ENCODE data around the gene DDB1.

Gene DDB1

DNA sequence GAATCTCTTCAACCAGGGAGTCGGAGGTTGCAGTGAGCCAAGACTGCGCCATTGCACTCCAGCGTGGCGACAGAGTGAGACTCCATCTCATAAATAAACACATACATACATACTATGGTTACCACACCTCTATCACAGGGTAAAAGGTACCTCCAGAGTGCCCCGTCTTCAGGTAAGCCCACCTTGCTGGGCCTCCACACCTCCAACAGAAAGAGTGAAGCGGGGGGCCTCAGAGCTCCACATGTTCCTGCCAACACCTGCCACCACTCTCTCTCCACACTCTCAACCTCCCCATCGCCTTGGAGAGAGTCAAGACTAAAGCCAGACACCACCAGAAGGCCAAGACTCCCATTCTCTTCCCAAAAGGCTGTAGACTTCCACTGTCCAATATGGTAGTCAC lies 27.5 kb downstream of the DDB1 start:
- H3K36me3 ChIP-seq (ENCODE audit: control insufficient read depth, insufficient read depth, low read length, severe bottlenecking): peaks cover 98% of the 10 kb centered on the region
- H3K9me3 ChIP-seq (ENCODE audit: control insufficient read depth, low read length): no peaks in the 10 kb centered on the region
- H3K9ac ChIP-seq (ENCODE audit: low read length): no peak overlapping the region
- no peak for DNase-seq (ENCODE audit: low read depth)
- H3K27me3 ChIP-seq (replicated peaks; ENCODE audit: control insufficient read depth, insufficient read depth, low read length): no peaks in the 10 kb centered on the region
- H3K4me3 ChIP-seq (ENCODE audit: low read length): no peak overlapping the region
- H3K4me1 ChIP-seq (ENCODE audit: control insufficient read depth, insufficient read depth, low read length): no peaks in the 10 kb centered on the region

GRCh38 chr11:61303725-61304124 lies 29.2 kb downstream of the DDB1 start:
- no peaks in the 10 kb centered on the region for H3K9me3 ChIP-seq (ENCODE audit: control insufficient read depth, low read length)
- no peak for DNase-seq (ENCODE audit: low read depth)
- H3K4me3 ChIP-seq (ENCODE audit: low read length): no peak overlapping the region
- peaks cover 98% of the 10 kb centered on the region for H3K36me3 ChIP-seq (ENCODE audit: control insufficient read depth, insufficient read depth, low read length, severe bottlenecking)
- H3K4me1 ChIP-seq (ENCODE audit: control insufficient read depth, insufficient read depth, low read length): peaks cover 4% of the 10 kb centered on the region
- H3K27me3 ChIP-seq (replicated peaks; ENCODE audit: control insufficient read depth, insufficient read depth, low read length): no peaks in the 10 kb centered on the region
- H3K9ac ChIP-seq (ENCODE audit: low read length): no peak overlapping the region

DNA sequence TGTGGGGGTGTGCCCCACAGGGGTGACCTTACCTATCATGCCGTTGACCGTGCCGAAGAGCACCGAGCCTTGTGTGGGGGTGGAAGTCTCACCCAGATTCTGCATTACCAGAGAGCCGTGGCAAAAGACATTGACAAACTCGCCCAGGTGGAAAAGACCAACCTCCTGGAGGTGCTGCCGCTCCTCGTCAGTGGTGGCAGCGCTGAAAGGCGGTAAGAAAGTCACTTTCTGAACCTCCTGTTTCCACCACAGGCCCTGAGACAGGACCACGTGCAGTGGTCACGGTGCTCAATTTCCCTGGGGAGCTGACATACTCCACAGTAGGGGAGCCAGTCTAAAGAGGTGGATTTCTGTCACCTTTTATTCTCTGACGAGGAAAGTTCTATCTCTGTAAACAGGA lies 30.4 kb downstream of the DDB1 start:
- peaks cover 88% of the 10 kb centered on the region for H3K36me3 ChIP-seq (ENCODE audit: control insufficient read depth, insufficient read depth, low read length, severe bottlenecking)
- H3K9ac ChIP-seq (ENCODE audit: low read length): no peak overlapping the region
- no peak overlapping the region for H3K4me3 ChIP-seq (ENCODE audit: low read length)
- no peaks in the 10 kb centered on the region for H3K27me3 ChIP-seq (replicated peaks; ENCODE audit: control insufficient read depth, insufficient read depth, low read length)
- peaks cover 15% of the 10 kb centered on the region for H3K4me1 ChIP-seq (ENCODE audit: control insufficient read depth, insufficient read depth, low read length)
- H3K9me3 ChIP-seq (ENCODE audit: control insufficient read depth, low read length): no peaks in the 10 kb centered on the region
- no peak for DNase-seq (ENCODE audit: low read depth)

GRCh38 chr11:61298663-61299244 lies 34.2 kb downstream of the DDB1 start:
- Histone ChIP-seq H3K27me3 (replicated peaks; ENCODE audit: control insufficient read depth, insufficient read depth, low read length) (no peaks in the 10 kb centered on the region), H3K9me3 (ENCODE audit: control insufficient read depth, low read length) (no peaks in the 10 kb centered on the region), H3K36me3 (ENCODE audit: control insufficient read depth, insufficient read depth, low read length, severe bottlenecking) (peaks cover 52% of the 10 kb centered on the region), H3K9ac (ENCODE audit: low read length) (peak overlapping the region; percentile 50), H3K4me1 (ENCODE audit: control insufficient read depth, insufficient read depth, low read length) (peaks cover 33% of the 10 kb centered on the region), H3K4me3 (ENCODE audit: low read length) (no peak overlapping the region)
- peak; percentile 2 for DNase-seq (ENCODE audit: low read depth)

DNA sequence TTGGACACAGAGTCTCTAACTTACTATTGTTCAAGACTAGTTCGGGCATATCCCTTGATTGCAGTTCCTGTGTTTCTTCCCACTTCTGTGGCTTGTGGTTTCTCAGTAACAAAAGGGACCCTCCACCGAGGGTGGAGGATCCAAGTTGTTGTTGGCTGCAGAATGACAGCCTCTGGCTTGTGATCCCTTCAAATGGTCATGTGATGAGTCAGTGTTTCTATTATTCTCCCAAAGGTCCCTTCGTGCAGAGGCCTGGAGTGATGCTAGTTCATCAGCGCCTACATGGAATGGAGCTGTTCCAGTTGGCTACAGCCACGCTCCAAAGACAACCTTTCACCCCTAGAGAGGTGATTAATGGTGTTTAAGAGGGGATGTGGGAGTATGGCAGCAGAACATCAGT lies 35.2 kb downstream of the DDB1 start:
- Histone ChIP-seq H3K9ac (ENCODE audit: low read length) (peak overlapping the region; percentile 45), H3K4me1 (ENCODE audit: control insufficient read depth, insufficient read depth, low read length) (peaks cover 39% of the 10 kb centered on the region), H3K27me3 (replicated peaks; ENCODE audit: control insufficient read depth, insufficient read depth, low read length) (no peaks in the 10 kb centered on the region), H3K9me3 (ENCODE audit: control insufficient read depth, low read length) (no peaks in the 10 kb centered on the region), H3K4me3 (ENCODE audit: low read length) (no peak overlapping the region), H3K36me3 (ENCODE audit: control insufficient read depth, insufficient read depth, low read length, severe bottlenecking) (peaks cover 42% of the 10 kb centered on the region)
- peak; percentile 86 for DNase-seq (ENCODE audit: low read depth)

DNA sequence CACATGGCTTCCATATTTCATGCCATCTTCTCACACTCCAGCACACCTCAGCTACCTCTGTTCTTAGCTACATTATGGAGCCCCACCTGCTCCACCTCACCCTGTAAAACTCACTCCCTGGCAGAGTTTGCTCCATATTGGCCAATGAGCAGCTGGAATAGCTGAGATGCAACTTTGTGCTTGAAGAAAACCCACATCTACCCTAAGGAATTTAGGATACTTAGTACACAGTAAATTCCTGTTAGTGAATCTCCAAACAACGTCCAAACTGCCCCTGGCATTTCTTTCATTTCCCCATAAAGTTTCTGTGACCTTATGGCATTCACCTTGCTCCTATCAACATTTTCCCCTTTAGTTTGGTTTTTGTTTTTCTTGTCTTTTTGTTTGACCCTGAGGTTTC lies 35.6 kb downstream of the DDB1 start:
- peak; percentile 50 for DNase-seq (ENCODE audit: low read depth)
- H3K9ac ChIP-seq (ENCODE audit: low read length): peak overlapping the region; percentile 45
- H3K4me3 ChIP-seq (ENCODE audit: low read length): no peak overlapping the region
- peaks cover 38% of the 10 kb centered on the region for H3K36me3 ChIP-seq (ENCODE audit: control insufficient read depth, insufficient read depth, low read length, severe bottlenecking)
- no peaks in the 10 kb centered on the region for H3K9me3 ChIP-seq (ENCODE audit: control insufficient read depth, low read length)
- H3K27me3 ChIP-seq (replicated peaks; ENCODE audit: control insufficient read depth, insufficient read depth, low read length): no peaks in the 10 kb centered on the region
- peaks cover 39% of the 10 kb centered on the region for H3K4me1 ChIP-seq (ENCODE audit: control insufficient read depth, insufficient read depth, low read length)

- Histone ChIP-seq H3K9ac (ENCODE audit: low read length) (peak overlapping the region; percentile 85), H3K4me1 (ENCODE audit: control insufficient read depth, insufficient read depth, low read length) (peaks cover 39% of the 10 kb centered on the region), H3K4me3 (ENCODE audit: low read length) (peak overlapping the region; percentile 84), H3K36me3 (ENCODE audit: control insufficient read depth, insufficient read depth, low read length, severe bottlenecking) (peaks cover 20% of the 10 kb centered on the region), H3K27me3 (replicated peaks; ENCODE audit: control insufficient read depth, insufficient read depth, low read length) (no peaks in the 10 kb centered on the region), H3K9me3 (ENCODE audit: control insufficient read depth, low read length) (no peaks in the 10 kb centered on the region)
- DNase-seq (ENCODE audit: low read depth): no peak
Measured at GRCh38 chr11:61295596-61295926, 37.3 kb downstream of the DDB1 start.

DNA sequence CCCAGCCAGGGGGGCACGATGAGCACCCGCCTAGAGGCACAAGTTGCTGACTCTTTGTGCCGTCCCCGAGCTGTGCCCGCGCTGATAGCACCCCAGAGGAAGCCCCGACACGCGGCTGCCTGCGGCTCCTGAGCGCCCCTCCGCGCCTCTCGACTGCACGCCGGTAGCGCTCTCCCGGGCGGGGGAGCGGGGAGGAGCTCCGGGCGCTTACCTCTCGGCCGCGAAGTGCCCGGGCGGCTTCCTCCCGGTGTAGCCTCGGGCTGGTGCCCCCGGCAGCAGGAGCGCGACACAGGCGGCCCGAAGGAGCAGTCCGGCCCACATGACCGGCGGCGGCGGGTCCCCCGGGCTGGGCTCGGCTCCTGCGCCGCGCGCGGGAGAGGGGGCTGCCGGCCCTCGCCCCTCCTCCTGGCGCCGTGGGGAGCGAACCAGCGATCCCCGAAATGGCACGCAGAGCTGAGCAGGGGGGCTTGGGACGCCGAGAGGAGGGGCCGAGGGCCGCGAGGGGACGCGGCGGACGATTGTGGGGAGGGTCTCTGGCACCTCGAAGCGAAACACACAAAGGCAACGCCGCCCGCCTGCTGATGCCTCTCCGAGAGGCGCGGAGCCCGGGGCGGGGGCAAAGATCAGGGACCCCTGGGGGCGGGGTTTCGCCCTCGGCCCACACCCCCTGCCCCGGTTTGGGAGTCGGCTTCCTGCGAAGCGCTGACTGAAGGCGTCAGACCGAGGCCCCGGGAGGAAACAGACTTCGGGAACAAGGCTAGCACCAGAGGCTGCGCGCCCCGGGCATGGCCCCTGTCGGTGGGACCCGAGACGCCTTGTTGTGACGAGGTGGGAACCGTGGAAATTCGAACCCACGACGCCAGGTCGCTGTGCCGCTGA lies 37.9 kb downstream of the DDB1 start, which contains the start of gene VWCE:
Gene VWCE, minus strand, starts transcription at position 600 of the 879 bp plus-strand sequence. Its CDS starts 279 bp downstream, at position 321.
- peaks cover 39% of the 10 kb centered on the region for H3K4me1 ChIP-seq (ENCODE audit: control insufficient read depth, insufficient read depth, low read length)
- peak within 1 kb of the TSS; percentile 84 for H3K4me3 ChIP-seq (ENCODE audit: low read length)
- no peaks in the 10 kb centered on the region for H3K9me3 ChIP-seq (ENCODE audit: control insufficient read depth, low read length)
- H3K36me3 ChIP-seq (ENCODE audit: control insufficient read depth, insufficient read depth, low read length, severe bottlenecking): peaks cover 14% of the 10 kb centered on the region
- DNase-seq (ENCODE audit: low read depth): peak; percentile 78
- H3K27me3 ChIP-seq (replicated peaks; ENCODE audit: control insufficient read depth, insufficient read depth, low read length): no peaks in the 10 kb centered on the region
- H3K9ac ChIP-seq (ENCODE audit: low read length): peak within 1 kb of the TSS; percentile 85

DNA sequence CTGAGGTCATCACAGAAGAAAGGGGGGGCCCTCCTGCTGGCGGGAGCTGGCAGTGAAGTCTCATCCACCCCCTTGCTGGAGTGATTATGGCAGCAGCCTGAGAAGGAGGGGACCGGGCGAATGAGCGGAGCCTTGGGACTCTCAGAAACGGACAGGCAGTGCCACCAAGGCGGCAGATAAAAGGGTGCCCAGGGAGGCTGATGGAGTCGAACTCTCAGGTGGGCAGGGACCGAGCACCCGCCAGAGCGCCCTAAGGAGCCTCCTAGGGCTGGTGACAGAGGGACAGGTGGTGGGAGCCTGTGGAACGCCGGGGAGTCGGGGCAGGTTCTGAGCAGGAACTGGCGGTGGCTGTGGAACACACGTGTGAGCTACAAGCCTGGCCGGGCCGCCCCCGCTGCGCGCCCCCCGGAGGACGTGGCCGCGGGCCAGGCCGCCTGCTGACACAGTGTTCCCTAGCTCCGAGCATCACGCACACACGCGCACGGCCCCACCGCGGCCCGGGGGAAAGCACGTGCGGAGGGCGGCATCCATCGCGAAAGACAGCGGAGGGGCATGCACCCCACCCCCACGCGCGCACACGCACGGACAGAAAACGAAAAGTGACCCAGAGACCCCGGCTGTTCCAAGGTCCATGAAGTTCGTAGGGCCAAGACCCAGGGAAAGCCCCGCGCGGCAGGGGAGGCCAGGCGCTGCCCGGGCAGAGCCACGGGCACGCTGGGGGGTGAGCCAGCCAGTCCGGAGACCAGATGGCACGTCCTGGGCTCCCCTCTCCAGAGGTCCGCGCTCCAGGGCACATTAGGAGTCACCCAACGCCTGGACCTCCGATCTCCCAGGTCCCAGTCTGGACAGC lies 38.8 kb downstream of the DDB1 start:
- no peaks in the 10 kb centered on the region for H3K27me3 ChIP-seq (replicated peaks; ENCODE audit: control insufficient read depth, insufficient read depth, low read length)
- DNase-seq (ENCODE audit: low read depth): peak; percentile 84
- H3K9me3 ChIP-seq (ENCODE audit: control insufficient read depth, low read length): no peaks in the 10 kb centered on the region
- H3K9ac ChIP-seq (ENCODE audit: low read length): peak overlapping the region; percentile 85
- H3K4me3 ChIP-seq (ENCODE audit: low read length): peak overlapping the region; percentile 84
- peaks cover 39% of the 10 kb centered on the region for H3K4me1 ChIP-seq (ENCODE audit: control insufficient read depth, insufficient read depth, low read length)
- peaks cover 5% of the 10 kb centered on the region for H3K36me3 ChIP-seq (ENCODE audit: control insufficient read depth, insufficient read depth, low read length, severe bottlenecking)

GRCh38 chr11:61292356-61292755 lies 40.5 kb downstream of the DDB1 start:
- Histone ChIP-seq H3K9ac (ENCODE audit: low read length) (no peak overlapping the region), H3K4me3 (ENCODE audit: low read length) (no peak overlapping the region), H3K4me1 (ENCODE audit: control insufficient read depth, insufficient read depth, low read length) (peaks cover 21% of the 10 kb centered on the region), H3K36me3 (ENCODE audit: control insufficient read depth, insufficient read depth, low read length, severe bottlenecking) (no peaks in the 10 kb centered on the region), H3K27me3 (replicated peaks; ENCODE audit: control insufficient read depth, insufficient read depth, low read length) (no peaks in the 10 kb centered on the region), H3K9me3 (ENCODE audit: control insufficient read depth, low read length) (no peaks in the 10 kb centered on the region)
- no peak for DNase-seq (ENCODE audit: low read depth)

All from adipocyte (in vitro differentiated cells).